Right cardiac atrium (tissue), 5 donors: ENCODE measurements around the gene SEPTIN5. TPM values are rescaled to one million over a fixed set of nuclear protein-coding genes. Genes with fewer than 3 reads are reported as not detected.

Experiments
- ATAC-seq, 2 donors: fragments of 200-7000 bp; cut with Tn5 transposase; one replicate each; pipeline versions ENCODE4 v1.8.0 to v1.9.1; 2020; ENCODE audit warnings: moderate library complexity in 2 of 2, mild to moderate bottlenecking in 1 of 2
- DNase-seq, 3 donors: peaks; one replicate each; pipeline ENCODE4 v3.0.0-alpha.2; 2020
- H3K27ac ChIP-seq: one replicate; pipeline ENCODE4 v1.5.1; 2013; ENCODE audit warnings: mild to moderate bottlenecking, low read length, control low read depth, moderate library complexity
- H3K27me3 ChIP-seq: one replicate; pipeline ENCODE4 v1.6.1; 2013; ENCODE audit not compliant: control insufficient read depth, insufficient read depth
- H3K4me1 ChIP-seq: one replicate; pipeline ENCODE4 v1.6.1; 2013; ENCODE audit warnings: low read length; ENCODE audit not compliant: control insufficient read depth, insufficient read depth
- H3K4me3 ChIP-seq: one replicate; pipeline ENCODE4 v1.5.1; 2013; ENCODE audit warnings: low read length, control low read depth
- H3K9me3 ChIP-seq: one replicate; pipeline ENCODE4 v1.6.1; 2013; ENCODE audit warnings: low read length; ENCODE audit not compliant: control insufficient read depth
- WGBS: extraction: QIAGEN DNeasy Blood & Tissue Kit; methylation state at CpG from one replicate; pipeline ENCODE4 v1.1.7; 2013; 5-methylcytosine and 5-hydroxymethylcytosine counted together
- intact Hi-C, 4 donors: fragments of 100-400 bp; cut with DNase I; formaldehyde crosslinking; loops; one replicate each; pipeline versions ENCODE4 v1.11.0 to v1.14.0; 2022 to 2023
- polyA plus RNA-seq: library from polyadenylated mRNA; stranded (reverse); fragments of 200-250 nt; gene quantifications from one replicate; pipeline ENCODE4 v1.2.3, GENCODE V29; 2013
- total RNA-seq, 4 donors: library from RNA; stranded (reverse); fragmentation: NEBNext Ultra II Directional; extraction: Animal tissue kit (Norgen Biotek cat#: 25700); gene quantifications; one replicate each; pipeline ENCODE4 v1.2.1, GENCODE V29; 2021
- donor health status: healthy with polysubstance abuse.
- donor health status: DM: no; HTN: yes; CAD: no.
- donor health status: DM: no; HTN: no; CAD: no.
- donor health status: DM: no; HTN: yes; CAD: no; lungs with severe emphysema.
- donor health status: DM: yes; HTN: yes; CAD: no.

SEPTIN5 gene
- total and polyA plus RNA-seq, 5 donors: 143 to 264 (median 227) TPM

- ATAC-seq: no peak
- intact Hi-C loops: loop anchor here in 3 of 4 donors (5.0 kb wide), 2 partner anchors 34 to 39 kb away; no protein-coding TSS in a partner anchor
- WGBS: 90% methylated on average over 1 of the region's 1 CpG
- no peaks in the 10 kb centered on the region for H3K9me3 ChIP-seq
- no peaks in the 10 kb centered on the region for H3K27me3 ChIP-seq
- H3K27ac ChIP-seq: no peak overlapping the region
- H3K4me1 ChIP-seq: no peaks in the 10 kb centered on the region
- H3K4me3 ChIP-seq: no peak overlapping the region
- DNase-seq: peak in 2 of 3 donors; percentile 43 to 49
Measured at GRCh38 chr22:19716829-19717105, 2.5 kb downstream of the SEPTIN5 start.

GRCh38 chr22:19717181-19717580 lies 2.9 kb downstream of the SEPTIN5 start:
- no peaks in the 10 kb centered on the region for H3K4me1 ChIP-seq
- ATAC-seq: no peak
- DNase-seq: peak in 2 of 3 donors; percentile 56 to 57
- no peak overlapping the region for H3K4me3 ChIP-seq
- no peaks in the 10 kb centered on the region for H3K9me3 ChIP-seq
- no peak overlapping the region for H3K27ac ChIP-seq
- WGBS: 80% methylated on average over 9 of the region's 9 CpGs
- intact Hi-C loops: loop anchor here in 3 of 4 donors (5.0 kb wide), 2 partner anchors 35 to 40 kb away; no protein-coding TSS in a partner anchor
- H3K27me3 ChIP-seq: no peaks in the 10 kb centered on the region

- H3K27ac ChIP-seq: peak overlapping the region; percentile 85
- WGBS: 6% methylated on average over 96 of the region's 96 CpGs
- H3K4me1 ChIP-seq: no peaks in the 10 kb centered on the region
- no peaks in the 10 kb centered on the region for H3K27me3 ChIP-seq
- ATAC-seq (peak; percentile 67 to 73), DNase-seq (peak; percentile 80 to 94 (median 93))
- intact Hi-C loops: loop anchor here in 3 of 4 donors (5.0 kb wide), 2 partner anchors 36 to 41 kb away; no protein-coding TSS in a partner anchor
- peak overlapping the region; percentile 50 for H3K4me3 ChIP-seq
- H3K9me3 ChIP-seq: no peaks in the 10 kb centered on the region
Measured at GRCh38 chr22:19717691-19718455, 3.6 kb downstream of the SEPTIN5 start.

- ATAC-seq: no peak
- Histone ChIP-seq H3K4me3 (peak overlapping the region; percentile 50), H3K4me1 (no peaks in the 10 kb centered on the region), H3K9me3 (no peaks in the 10 kb centered on the region), H3K27ac (peak overlapping the region; percentile 85), H3K27me3 (no peaks in the 10 kb centered on the region)
- 1% methylated on average over 70 of the region's 70 CpGs for WGBS
- peak in 1 of 3 donors; percentile 83 for DNase-seq
- intact Hi-C loops: loop anchor here in 3 of 4 donors (5.0 kb wide), 2 partner anchors 36 to 41 kb away; no protein-coding TSS in a partner anchor
Measured at GRCh38 chr22:19718456-19719049, 4.2 kb downstream of the SEPTIN5 start.

- no peaks in the 10 kb centered on the region for H3K9me3 ChIP-seq
- intact Hi-C loops: loop anchor here in 3 of 4 donors (5.0 kb wide), 2 partner anchors 37 to 42 kb away; no protein-coding TSS in a partner anchor
- WGBS: 14% methylated on average over 31 of the region's 31 CpGs
- peak overlapping the region; percentile 85 for H3K27ac ChIP-seq
- H3K4me1 ChIP-seq: no peaks in the 10 kb centered on the region
- no peaks in the 10 kb centered on the region for H3K27me3 ChIP-seq
- H3K4me3 ChIP-seq: peak overlapping the region; percentile 50
- ATAC-seq: peak; percentile 7 to 17
- peak; percentile 38 to 87 (median 77) for DNase-seq
Measured at GRCh38 chr22:19719050-19719482, 4.8 kb downstream of the SEPTIN5 start.

- H3K9me3 ChIP-seq: no peaks in the 10 kb centered on the region
- no peaks in the 10 kb centered on the region for H3K4me1 ChIP-seq
- no peak for ATAC-seq
- intact Hi-C loops: loop anchor here in 3 of 4 donors (5.0 kb wide), 2 partner anchors 37 to 42 kb away; no protein-coding TSS in a partner anchor
- peak overlapping the region; percentile 50 for H3K4me3 ChIP-seq
- peak; percentile 16 to 60 (median 51) for DNase-seq
- no peaks in the 10 kb centered on the region for H3K27me3 ChIP-seq
- H3K27ac ChIP-seq: peak overlapping the region; percentile 78
- WGBS: 65% methylated on average over 12 of the region's 12 CpGs
Measured at GRCh38 chr22:19719488-19720021, 5.3 kb downstream of the SEPTIN5 start.

- intact Hi-C loops: no loop called here
- no peaks in the 10 kb centered on the region for H3K4me1 ChIP-seq
- 78% methylated on average over 26 of the region's 26 CpGs for WGBS
- peak in 1 of 3 donors; percentile 42 for DNase-seq
- no peaks in the 10 kb centered on the region for H3K9me3 ChIP-seq
- ATAC-seq: no peak
- H3K27me3 ChIP-seq: no peaks in the 10 kb centered on the region
- no peak overlapping the region for H3K4me3 ChIP-seq
- H3K27ac ChIP-seq: no peak overlapping the region
Measured at GRCh38 chr22:19720150-19720827, 6.0 kb downstream of the SEPTIN5 start.

- H3K4me1 ChIP-seq: no peaks in the 10 kb centered on the region
- WGBS: 79% methylated on average over 2 of the region's 2 CpGs
- no peak overlapping the region for H3K4me3 ChIP-seq
- H3K27ac ChIP-seq: no peak overlapping the region
- peak in 1 of 3 donors; percentile 48 for DNase-seq
- no peaks in the 10 kb centered on the region for H3K27me3 ChIP-seq
- H3K9me3 ChIP-seq: no peaks in the 10 kb centered on the region
- ATAC-seq: no peak
- intact Hi-C loops: no loop called here
Measured at GRCh38 chr22:19720999-19721329, 6.7 kb downstream of the SEPTIN5 start.

- H3K9me3 ChIP-seq: no peaks in the 10 kb centered on the region
- H3K4me1 ChIP-seq: no peaks in the 10 kb centered on the region
- ATAC-seq: no peak
- H3K27me3 ChIP-seq: no peaks in the 10 kb centered on the region
- H3K4me3 ChIP-seq: no peak overlapping the region
- WGBS: 63% methylated on average over 44 of the region's 44 CpGs
- intact Hi-C loops: no loop called here
- DNase-seq: peak; percentile 8 to 66 (median 56)
- no peak overlapping the region for H3K27ac ChIP-seq
Measured at GRCh38 chr22:19721330-19722177, 7.3 kb downstream of the SEPTIN5 start.
